ENCODE measurements around the gene TRABD2B.

The TRABD2B gene

DNA sequence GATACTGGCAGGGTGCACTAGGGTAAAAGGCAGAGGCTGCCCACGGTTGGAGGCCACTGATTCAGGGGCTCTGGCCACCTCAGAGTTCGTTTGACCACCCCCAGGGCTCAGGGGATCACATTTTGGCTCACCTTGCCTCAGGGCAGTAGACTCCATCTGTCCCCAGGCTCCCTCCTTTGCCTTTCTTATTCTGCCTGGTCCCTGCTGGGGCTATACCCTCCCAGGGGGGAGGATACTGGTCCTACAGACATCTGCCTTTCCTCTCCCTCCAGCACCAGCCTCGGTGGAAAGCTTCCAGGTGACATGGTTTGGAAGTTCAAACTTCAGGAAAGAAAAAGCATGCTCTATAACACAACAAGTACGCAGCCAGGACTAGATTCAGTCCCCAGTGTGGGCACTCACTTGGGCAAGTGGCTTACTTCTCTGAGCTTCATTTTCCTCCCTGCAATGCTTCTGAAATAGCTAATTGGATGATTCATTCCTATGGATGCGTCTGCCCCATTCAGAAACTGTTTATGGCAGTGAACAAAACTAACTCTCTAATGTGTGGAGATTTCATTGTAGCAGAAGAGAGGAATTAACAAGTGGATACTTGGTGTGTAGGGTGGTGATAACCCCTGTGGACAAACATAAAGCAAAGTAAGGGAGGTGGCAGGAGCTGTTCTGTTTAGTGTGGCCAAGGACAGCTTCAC lies 154.8 kb downstream of the TRABD2B start:
- H4K20me1 ChIP-seq (ENCODE audit: insufficient read depth, low read length) = 0 out of 2 replicates have a peak, but pooled peaks cover 6% of the 10 kb centered on the region
- H3K79me2 ChIP-seq (ENCODE audit: insufficient read depth, low read length) = no peaks in the 10 kb centered on the region
- no peaks in the 10 kb centered on the region for H3K36me3 ChIP-seq (ENCODE audit: insufficient read depth, low read length)
- TF ChIP-seq EZH2 (IDR thresholded peaks at IDR 0.05; ENCODE audit: borderline replicate concordance, low read depth, low read length, severe bottlenecking) (no peak), CTCF (IDR thresholded peaks at IDR 0.05; ENCODE audit: borderline replicate concordance, extremely low read depth, low read length, poor library complexity, severe bottlenecking) (no peak)
- H3K27ac ChIP-seq (ENCODE audit: low read length) = no peak overlapping the region
- ATAC-seq (ENCODE audit: insufficient read depth, low read depth) (no peak), DNase-seq (no peak)
- H3K4me2 ChIP-seq (ENCODE audit: insufficient read depth, low read length) = no peak overlapping the region
- H3K4me3 ChIP-seq (ENCODE audit: low read depth in 1 of 2, low read length in 2 of 2) = no peak overlapping the region
- H3K4me1 ChIP-seq (ENCODE audit: insufficient read depth, low read length) = no peaks in the 10 kb centered on the region
- H3K27me3 ChIP-seq (ENCODE audit: insufficient read depth, low read length, poor library complexity) = peaks cover 10% of the 10 kb centered on the region
- H3K9ac ChIP-seq (ENCODE audit: low read depth, low read length) = no peak overlapping the region
- no peaks in the 10 kb centered on the region for H3K9me3 ChIP-seq (ENCODE audit: insufficient read depth, low read length, severe bottlenecking)
- H2AFZ ChIP-seq (ENCODE audit: low read depth, low read length) = no peak overlapping the region

DNA sequence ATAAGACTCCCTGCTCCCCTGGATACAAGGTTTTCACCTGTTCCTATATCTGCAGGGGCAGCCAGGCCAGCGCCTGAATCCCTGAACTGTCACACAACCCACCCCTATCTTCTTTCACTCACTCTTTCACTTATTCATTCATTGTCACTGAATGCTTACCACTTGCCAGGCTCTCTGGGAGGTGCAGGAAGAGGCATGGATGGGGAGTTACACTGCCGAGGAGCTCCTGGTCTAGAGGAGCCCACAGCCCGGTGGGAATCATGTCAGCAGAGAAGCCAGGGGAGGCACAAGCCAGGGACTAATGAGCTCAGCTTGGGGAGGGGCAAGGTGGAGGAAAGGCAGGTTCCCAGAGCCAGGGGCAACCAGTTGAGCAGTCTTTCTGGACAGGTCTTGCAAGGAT lies 155.8 kb downstream of the TRABD2B start:
- Histone ChIP-seq H3K79me2 (ENCODE audit: insufficient read depth, low read length) (no peaks in the 10 kb centered on the region), H3K36me3 (ENCODE audit: insufficient read depth, low read length) (no peaks in the 10 kb centered on the region), H3K4me3 (ENCODE audit: low read depth in 1 of 2, low read length in 2 of 2) (no peak overlapping the region), H3K4me1 (ENCODE audit: insufficient read depth, low read length) (no peaks in the 10 kb centered on the region), H2AFZ (ENCODE audit: low read depth, low read length) (no peak overlapping the region), H3K27me3 (ENCODE audit: insufficient read depth, low read length, poor library complexity) (peaks cover 10% of the 10 kb centered on the region), H3K4me2 (ENCODE audit: insufficient read depth, low read length) (no peak overlapping the region), H3K9ac (ENCODE audit: low read depth, low read length) (no peak overlapping the region), H3K27ac (ENCODE audit: low read length) (no peak overlapping the region), H4K20me1 (ENCODE audit: insufficient read depth, low read length) (0 out of 2 replicates have a peak, but pooled peaks cover 6% of the 10 kb centered on the region), H3K9me3 (ENCODE audit: insufficient read depth, low read length, severe bottlenecking) (peaks cover under 1% of the 10 kb centered on the region)
- TF ChIP-seq EZH2 (IDR thresholded peaks at IDR 0.05; ENCODE audit: borderline replicate concordance, low read depth, low read length, severe bottlenecking) (no peak), CTCF (IDR thresholded peaks at IDR 0.05; ENCODE audit: borderline replicate concordance, extremely low read depth, low read length, poor library complexity, severe bottlenecking) (no peak)
- ATAC-seq (ENCODE audit: insufficient read depth, low read depth) (no peak), DNase-seq (no peak)

DNA sequence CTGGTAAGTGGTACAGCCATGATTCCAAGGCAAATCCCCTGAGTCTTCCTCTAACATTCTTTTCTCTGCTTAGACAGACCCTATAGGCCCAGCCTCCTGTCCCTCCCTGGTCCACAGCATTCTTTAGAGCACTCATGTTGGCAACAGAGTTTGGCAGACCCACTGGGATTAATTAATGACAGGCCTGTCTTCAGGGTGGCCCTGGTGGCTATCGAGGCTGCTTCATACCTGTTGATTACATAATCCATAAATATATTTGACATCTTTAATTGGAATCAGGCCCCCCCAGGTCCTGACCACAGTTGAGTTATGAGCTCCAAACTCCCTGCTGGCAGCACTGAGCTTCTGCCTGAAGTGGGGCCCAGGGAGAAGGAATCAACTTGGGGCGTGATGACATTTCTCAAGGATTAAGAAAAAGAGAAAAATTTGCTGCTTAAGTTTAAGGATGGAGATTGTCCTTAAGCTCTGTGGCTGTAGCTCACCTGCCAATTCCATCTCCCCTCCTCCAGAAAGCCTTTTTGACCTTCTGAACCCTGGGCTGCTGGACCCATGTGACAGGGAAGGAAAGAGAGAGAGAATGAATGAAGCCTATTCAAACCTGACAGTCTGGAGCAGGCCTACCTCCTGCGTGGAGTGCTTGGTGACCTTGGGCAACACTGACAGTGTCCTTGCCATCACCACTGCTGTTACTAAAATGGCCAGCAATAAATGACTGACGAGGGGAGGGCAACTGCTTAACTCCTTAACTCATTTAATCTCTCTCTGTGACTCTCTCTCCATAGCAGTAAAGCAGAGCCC lies 156.6 kb downstream of the TRABD2B start:
- Histone ChIP-seq H3K36me3 (ENCODE audit: insufficient read depth, low read length) (no peaks in the 10 kb centered on the region), H3K79me2 (ENCODE audit: insufficient read depth, low read length) (no peaks in the 10 kb centered on the region), H3K9ac (ENCODE audit: low read depth, low read length) (no peak overlapping the region), H3K27ac (ENCODE audit: low read length) (no peak overlapping the region), H3K4me3 (ENCODE audit: low read depth in 1 of 2, low read length in 2 of 2) (no peak overlapping the region), H2AFZ (ENCODE audit: low read depth, low read length) (no peak overlapping the region), H3K4me2 (ENCODE audit: insufficient read depth, low read length) (no peak overlapping the region), H4K20me1 (ENCODE audit: insufficient read depth, low read length) (0 out of 2 replicates have a peak, but pooled peaks cover 6% of the 10 kb centered on the region), H3K4me1 (ENCODE audit: insufficient read depth, low read length) (no peaks in the 10 kb centered on the region), H3K27me3 (ENCODE audit: insufficient read depth, low read length, poor library complexity) (peaks cover 10% of the 10 kb centered on the region), H3K9me3 (ENCODE audit: insufficient read depth, low read length, severe bottlenecking) (peaks cover 7% of the 10 kb centered on the region)
- no peak for ATAC-seq (ENCODE audit: insufficient read depth, low read depth)
- DNase-seq = no peak
- TF ChIP-seq EZH2 (IDR thresholded peaks at IDR 0.05; ENCODE audit: borderline replicate concordance, low read depth, low read length, severe bottlenecking) = no peak
- no peak for TF ChIP-seq CTCF (IDR thresholded peaks at IDR 0.05; ENCODE audit: borderline replicate concordance, extremely low read depth, low read length, poor library complexity, severe bottlenecking)

Measured in DND-41 (cell line).